IMR-90 (cell line): Measurements from ENCODE around the gene FABP6. TPM values are rescaled to one million over a fixed set of nuclear protein-coding genes. Genes with fewer than 3 reads are reported as not detected.
A peak's percentile ranks its signal among the peaks of the same experiment; 100 is the strongest.

Experiments used
- ATAC-seq: fragments of 200-7000 bp; cut with Tn5 transposase; 2 replicates; pipeline ENCODE4 v1.9.1; 2020; ENCODE audit warnings: low read depth, mild to moderate bottlenecking, moderate library complexity
- BruUV-seq: library from RNA; stranded (reverse); fragments of 400-500 nt; replicated peaks from 2 replicates; lab custom pipeline; 2021; lab: Mats Ljungman, UMichigan
- CTCF ChIA-PET: fragments of 300-600 bp; formaldehyde crosslinking; extraction: SDS; loops from one replicate; lab custom pipeline; 2021; ENCODE audit warnings: antibody characterized with exemption; lab: Yijun Ruan, JAX
- POLR2A ChIA-PET: fragments of 300-600 bp; sonication (Branson Sonifier 250); formaldehyde crosslinking; loops from one replicate; lab custom pipeline; 2022; ENCODE audit warnings: antibody characterized with exemption; ENCODE audit not compliant: unreplicated experiment; lab: Charles Lee
- DNase-seq: peaks from one replicate; pipeline ENCODE4 v3.0.0; 2013
- H2AFZ ChIP-seq: replicated peaks from 2 replicates; pipeline ENCODE3; 2013; ENCODE audit warnings: low read length, mild to moderate bottlenecking; ENCODE audit not compliant: poor library complexity
- H2AK5ac ChIP-seq: 2 replicates; pipeline ENCODE4 v1.6.1; 2013; ENCODE audit warnings: low read depth, low read length, inconsistent platforms
- H2AK9ac ChIP-seq: replicated peaks from 2 replicates; pipeline ENCODE3; 2013; ENCODE audit warnings: mild to moderate bottlenecking, low read depth, low read length, moderate library complexity; ENCODE audit not compliant: poor library complexity
- H2BK120ac ChIP-seq: 2 replicates; pipeline ENCODE4 v1.6.1; 2013; ENCODE audit warnings: low read depth, low read length, inconsistent platforms
- H2BK15ac ChIP-seq: 3 replicates; pipeline ENCODE4 v1.6.1; 2013; ENCODE audit warnings: low read depth, low read length, inconsistent platforms
- H2BK20ac ChIP-seq: 2 replicates; pipeline ENCODE4 v1.6.1; 2013; ENCODE audit warnings: low read depth, mild to moderate bottlenecking, inconsistent platforms, low read length, moderate library complexity
- H2BK5ac ChIP-seq: 2 replicates; pipeline ENCODE4 v1.6.1; 2013; ENCODE audit warnings: mild to moderate bottlenecking, low read depth, low read length, inconsistent platforms; ENCODE audit not compliant: poor library complexity, severe bottlenecking
- H3K14ac ChIP-seq: replicated peaks from 2 replicates; pipeline ENCODE4 v1.6.1; 2013; ENCODE audit warnings: low read depth, low read length, inconsistent platforms
- H3K18ac ChIP-seq: 2 replicates; pipeline ENCODE4 v1.6.1; 2013; ENCODE audit warnings: low read depth, low read length, control low read depth
- H3K23ac ChIP-seq: 2 replicates; pipeline ENCODE4 v1.6.1; 2013; ENCODE audit warnings: low read depth, low read length, inconsistent platforms
- H3K27ac ChIP-seq: 2 replicates; pipeline ENCODE4 v1.5.1; 2013; ENCODE audit warnings: mild to moderate bottlenecking, control low read depth, low read length; ENCODE audit not compliant: insufficient read depth
- H3K27me3 ChIP-seq: 2 replicates; pipeline ENCODE4 v1.6.1; 2013; ENCODE audit warnings: low read length; ENCODE audit not compliant: control insufficient read depth, insufficient read depth
- H3K36me3 ChIP-seq: 2 replicates; pipeline ENCODE4 v1.6.1; 2013; ENCODE audit warnings: low read length, mixed read lengths; ENCODE audit not compliant: control insufficient read depth, insufficient read depth
- H3K4ac ChIP-seq: 2 replicates; pipeline ENCODE4 v1.6.1; 2013; ENCODE audit warnings: low read depth, low read length, inconsistent platforms
- H3K4me1 ChIP-seq: 2 replicates; pipeline ENCODE4 v1.6.1; 2013; ENCODE audit warnings: low read length, mixed read lengths; ENCODE audit not compliant: control insufficient read depth, insufficient read depth
- H3K4me2 ChIP-seq: 2 replicates; pipeline ENCODE4 v1.6.1; 2013; ENCODE audit warnings: low read depth, mild to moderate bottlenecking, control low read depth, low read length, moderate library complexity
- H3K4me3 ChIP-seq: 2 replicates; pipeline ENCODE4 v1.5.1; 2013; ENCODE audit warnings: low read depth, mild to moderate bottlenecking, control low read depth, low read length, moderate library complexity; ENCODE audit not compliant: insufficient read depth
- H3K56ac ChIP-seq: 2 replicates; pipeline ENCODE4 v1.6.1; 2013; ENCODE audit warnings: low read length, inconsistent platforms; ENCODE audit not compliant: insufficient read depth; ENCODE audit errors: extremely low read depth
- H3K79me1 ChIP-seq, 2 experiments: 2 replicates each; pipeline ENCODE4 v1.6.1; 2013; ENCODE audit warnings: low read length in 2 of 2, inconsistent platforms in 1 of 2, low read depth in 1 of 2
- H3K9ac ChIP-seq: 2 replicates; pipeline ENCODE4 v1.6.1; 2013; ENCODE audit warnings: low read depth, low read length, control low read depth
- H3K9me1 ChIP-seq: 2 replicates; pipeline ENCODE4 v1.6.1; 2013; ENCODE audit warnings: low read length, inconsistent platforms; ENCODE audit not compliant: insufficient read depth
- H3K9me3 ChIP-seq: 2 replicates; pipeline ENCODE4 v1.6.1; 2013; ENCODE audit warnings: low read length; ENCODE audit not compliant: control insufficient read depth, insufficient read depth
- H4K20me1 ChIP-seq: 2 replicates; pipeline ENCODE4 v1.6.1; 2013; ENCODE audit warnings: low read length, inconsistent platforms; ENCODE audit not compliant: insufficient read depth
- H4K5ac ChIP-seq: 2 replicates; pipeline ENCODE4 v1.6.1; 2013; ENCODE audit warnings: mild to moderate bottlenecking, low read depth, low read length, control low read depth
- H4K8ac ChIP-seq, 2 experiments: 2 replicates each; pipeline ENCODE4 v1.6.1; 2013; ENCODE audit warnings: low read depth in 2 of 2, low read length in 2 of 2, control low read depth in 1 of 2, inconsistent platforms in 1 of 2
- H4K91ac ChIP-seq: 2 replicates; pipeline ENCODE4 v1.6.1; 2013; ENCODE audit warnings: low read depth, low read length, inconsistent platforms; ENCODE audit not compliant: insufficient read depth
- BHLHE40 ChIP-seq: fragments of 150-350 bp; IDR thresholded peaks from 2 replicates; pipeline ENCODE4 v1.6.1; 2016; ENCODE audit warnings: mild to moderate bottlenecking, low read depth, low read length
- CEBPB ChIP-seq: IDR thresholded peaks from 2 replicates; pipeline ENCODE4 v1.6.1; 2012; ENCODE audit warnings: low read depth, low read length, improper control_type of control experiment
- CHD1 ChIP-seq: IDR thresholded peaks from 2 replicates; pipeline ENCODE4 v1.6.1; 2012; ENCODE audit warnings: low read depth, low read length, improper control_type of control experiment
- CTCF ChIP-seq: conservative IDR thresholded peaks from 2 replicates; pipeline ENCODE4 v1.5.1; 2012; ENCODE audit warnings: mild to moderate bottlenecking, low read depth, low read length, improper control_type of control experiment
- FOS ChIP-seq: fragments of 150-350 bp; IDR thresholded peaks from 2 replicates; pipeline ENCODE4 v1.6.1; 2016; ENCODE audit warnings: low read depth, low read length
- MAFK ChIP-seq: IDR thresholded peaks from 2 replicates; pipeline ENCODE4 v1.6.1; 2012; ENCODE audit warnings: low read depth, low read length, improper control_type of control experiment
- MAZ ChIP-seq: IDR thresholded peaks from 2 replicates; pipeline ENCODE4 v1.6.1; 2012; ENCODE audit warnings: low read depth, mild to moderate bottlenecking, low read length, improper control_type of control experiment, moderate library complexity, borderline replicate concordance
- NFE2L2 ChIP-seq: fragments of 150-350 bp; IDR thresholded peaks from 2 replicates; pipeline ENCODE4 v1.6.1; 2016; ENCODE audit warnings: low read depth, mild to moderate bottlenecking, low read length
- RAD21 ChIP-seq: IDR thresholded peaks from 2 replicates; pipeline ENCODE4 v1.6.1; 2012; ENCODE audit warnings: low read length, improper control_type of control experiment
- RCOR1 ChIP-seq: IDR thresholded peaks from 2 replicates; pipeline ENCODE4 v1.6.1; 2012; ENCODE audit warnings: mild to moderate bottlenecking, low read length, improper control_type of control experiment; ENCODE audit not compliant: insufficient replicate concordance
- RFX5 ChIP-seq: IDR thresholded peaks from 2 replicates; pipeline ENCODE4 v1.8.0; 2012; ENCODE audit warnings: low read depth, mild to moderate bottlenecking, low read length, moderate library complexity
- SMC3 ChIP-seq: fragments of 150-350 bp; IDR thresholded peaks from 2 replicates; pipeline ENCODE4 v1.6.1; 2016; ENCODE audit warnings: low read depth, mild to moderate bottlenecking, antibody characterized with exemption, low read length, moderate library complexity
- WGBS, 2 experiments: methylation state at CpG; one replicate each; pipeline versions ENCODE4 v1.1.5 to v1.1.7; 2013; ENCODE audit warnings: missing lambda C conversion rate in 2 of 2; ENCODE audit not compliant: insufficient read length in 1 of 2; ENCODE audit errors: extremely low coverage in 2 of 2; 5-methylcytosine and 5-hydroxymethylcytosine counted together
- dilution Hi-C: fragments of 300-500 bp; cut with HindIII; formaldehyde crosslinking; loops from one replicate; pipeline ENCODE4 v1.14.3; 2018; ENCODE audit warnings: low sequenced_read_pairs; ENCODE audit not compliant: unreplicated experiment
- in situ Hi-C: fragments of 300-500 bp; cut with MboI; formaldehyde crosslinking; loops from 3 replicates; pipeline ENCODE4 v1.14.3; 2019; ENCODE audit warnings: low sequenced_read_pairs, inconsistent platforms, mixed read lengths
- intact Hi-C: fragments of 100-400 bp; cut with micrococcal nuclease; formaldehyde crosslinking; loops from 2 replicates; pipeline ENCODE4 v1.10.0; 2022
- polyA plus RNA-seq, 3 experiments: library from polyadenylated mRNA; depleted of rRNA; stranded (reverse); fragments of >200 nt; gene quantifications; 2 replicates each; pipeline ENCODE4 v1.2.3, GENCODE V29; 2012; ENCODE audit warnings: low replicate concordance in 1 of 3
- total RNA-seq: library from RNA; depleted of rRNA; stranded (reverse); fragments of >200 nt; gene quantifications from 2 replicates; pipeline ENCODE4 v1.2.3, GENCODE V29; 2012
- TF ChIP-seq, protein P1 (sequence below): fragments of 150-350 bp; IDR thresholded peaks from 2 replicates; pipeline ENCODE4 v1.6.1; 2017; ENCODE audit warnings: mild to moderate bottlenecking, antibody characterized with exemption, low read length, low read depth

FABP6 gene
- total and polyA plus RNA-seq, 2 of the 4 experiments (the other 2 are of a cell fraction) = not detected

DNA sequence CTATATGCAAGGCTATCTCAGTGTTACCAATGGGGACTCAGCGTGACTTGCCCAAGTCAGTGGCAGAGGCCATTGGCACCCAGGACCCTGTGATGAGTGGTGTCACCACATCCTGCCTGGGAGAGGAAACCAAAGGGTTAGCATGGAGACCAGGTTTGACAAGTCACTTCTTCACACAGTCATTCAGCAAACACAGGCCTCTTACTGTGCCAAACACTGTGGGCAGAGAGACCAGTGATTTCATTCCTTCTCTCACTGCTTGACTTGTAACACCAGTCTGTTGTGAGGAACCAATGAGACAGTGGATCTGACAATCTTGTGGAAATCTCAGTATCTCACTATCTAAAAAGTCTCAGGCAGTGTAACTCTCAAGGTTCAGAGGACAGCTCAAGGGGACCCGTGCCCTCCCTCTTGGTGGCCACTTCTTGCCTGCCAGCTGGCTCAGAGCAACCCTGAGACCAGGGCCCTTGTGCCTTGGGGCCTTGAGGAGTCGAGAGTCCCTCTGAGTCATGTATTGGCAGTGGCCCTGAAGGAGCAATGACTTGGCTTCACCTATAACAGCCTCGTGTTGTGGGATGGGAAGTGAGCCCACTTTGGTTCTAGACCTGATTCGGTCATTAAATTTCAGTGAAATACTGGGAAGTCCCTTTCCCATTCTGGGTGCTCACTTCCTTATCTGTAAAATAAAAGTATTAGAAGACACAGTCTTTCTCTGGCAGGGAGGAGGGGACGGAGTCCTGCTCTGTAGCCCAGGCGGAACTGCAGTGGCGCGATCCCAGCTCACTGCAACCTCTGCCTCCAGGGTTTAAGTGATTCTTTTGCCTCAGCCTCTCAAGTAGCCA is 1.6 kb downstream of the FABP6 start (continued):
- TF ChIP-seq FOS = no peak

GRCh38 chr5:160231783-160232342 is 2.6 kb downstream of the FABP6 start:
- no peak overlapping the region for H3K27ac ChIP-seq
- H2AFZ ChIP-seq = no peak overlapping the region
- H3K9me1 ChIP-seq = 0 out of 2 replicates have a peak, but pooled peaks cover 3% of the 10 kb centered on the region
- in situ Hi-C loops = no loop called here
- H2AK9ac ChIP-seq = no peak overlapping the region
- intact Hi-C loops = no loop called here
- no peaks in the 10 kb centered on the region for H3K27me3 ChIP-seq
- no peak overlapping the region for H2BK15ac ChIP-seq
- POLR2A ChIA-PET = interaction anchor here (0.6 kb wide), 1 partner anchor 10 kb away, joined by 3 read pairs; no protein-coding TSS in a partner anchor
- H3K9ac ChIP-seq = no peak overlapping the region
- H3K36me3 ChIP-seq = no peaks in the 10 kb centered on the region
- H3K4me2 ChIP-seq = no peak overlapping the region
- no peaks in the 10 kb centered on the region for H4K20me1 ChIP-seq
- no peaks in the 10 kb centered on the region for H3K79me1 ChIP-seq
- no TSS peak for BruUV-seq
- H2AK5ac ChIP-seq = no peak overlapping the region
- H3K23ac ChIP-seq = no peak overlapping the region
- peak; percentile 21 for DNase-seq
- H2BK120ac ChIP-seq = no peak overlapping the region
- H3K4ac ChIP-seq = no peak overlapping the region
- dilution Hi-C loops = no loop called here
- H3K14ac ChIP-seq = no peak overlapping the region
- H4K5ac ChIP-seq = no peak overlapping the region
- 97% methylated on average over 6 of the region's 10 CpGs; no CpG with 5 or more reads in 1 of the 2 experiments for WGBS, 2 experiments
- no peak overlapping the region for H3K56ac ChIP-seq
- no peak overlapping the region for H2BK5ac ChIP-seq
- no peaks in the 10 kb centered on the region for H3K4me1 ChIP-seq
- H3K9me3 ChIP-seq = no peaks in the 10 kb centered on the region
- CTCF ChIA-PET = interaction anchor here (0.9 kb wide), 1 partner anchor 90 kb away, joined by 3 read pairs; no protein-coding TSS in a partner anchor
- no peak overlapping the region for H4K91ac ChIP-seq
- no peak overlapping the region for H4K8ac ChIP-seq
- no peak overlapping the region for H3K4me3 ChIP-seq
- H3K18ac ChIP-seq = no peak overlapping the region
- no peak overlapping the region for H2BK20ac ChIP-seq
- ATAC-seq = no peak
- no peak for TF ChIP-seq SMC3
- no peak for TF ChIP-seq MAFK
- TF ChIP-seq RAD21 = no peak
- no peak for TF ChIP-seq CHD1
- no peak for TF ChIP-seq NFE2L2
- no peak for TF ChIP-seq CTCF
- no peak for TF ChIP-seq FOS
- TF ChIP-seq RCOR1 = no peak
- no peak for TF ChIP-seq CEBPB
- no peak for TF ChIP-seq MAZ
- TF ChIP-seq RFX5 = no peak
- TF ChIP-seq, protein P1, sequence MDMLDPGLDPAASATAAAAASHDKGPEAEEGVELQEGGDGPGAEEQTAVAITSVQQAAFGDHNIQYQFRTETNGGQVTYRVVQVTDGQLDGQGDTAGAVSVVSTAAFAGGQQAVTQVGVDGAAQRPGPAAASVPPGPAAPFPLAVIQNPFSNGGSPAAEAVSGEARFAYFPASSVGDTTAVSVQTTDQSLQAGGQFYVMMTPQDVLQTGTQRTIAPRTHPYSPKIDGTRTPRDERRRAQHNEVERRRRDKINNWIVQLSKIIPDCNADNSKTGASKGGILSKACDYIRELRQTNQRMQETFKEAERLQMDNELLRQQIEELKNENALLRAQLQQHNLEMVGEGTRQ = no peak
- TF ChIP-seq BHLHE40 = no peak
